HG02852 (cell line): ENCODE measurements around the gene DOCK2.

ENCODE experiments used
- ATAC-seq: cut with Tn5 transposase; IDR thresholded peaks from one replicate; pipeline ENCODE4 v1.9.1; 2021; ENCODE audit warnings: mild to moderate bottlenecking, moderate library complexity; ENCODE audit not compliant: unreplicated experiment

DOCK2 gene

DNA sequence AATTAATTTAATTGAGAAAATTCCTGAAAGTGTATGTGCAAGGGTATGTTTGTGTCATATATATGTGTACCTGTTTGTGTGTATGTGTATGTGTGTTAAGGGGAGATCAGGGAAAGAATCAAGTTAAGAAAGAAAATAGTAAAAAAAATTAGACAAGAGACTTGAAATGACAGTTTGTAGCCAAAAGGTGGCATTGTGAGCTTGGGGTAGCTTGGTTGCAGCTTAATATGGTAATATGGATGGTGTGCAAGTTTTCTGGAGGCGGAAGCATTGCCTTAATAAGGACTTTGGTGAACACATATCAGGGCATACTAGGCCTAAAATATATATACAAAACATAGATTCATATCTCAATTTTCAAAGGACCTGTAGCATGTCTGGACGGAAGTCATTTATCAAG lies 213.3 kb downstream of the DOCK2 start:
- no peak for ATAC-seq

- ATAC-seq = no peak
Measured at GRCh38 chr5:169851321-169851850, 214.3 kb downstream of the DOCK2 start.

DNA sequence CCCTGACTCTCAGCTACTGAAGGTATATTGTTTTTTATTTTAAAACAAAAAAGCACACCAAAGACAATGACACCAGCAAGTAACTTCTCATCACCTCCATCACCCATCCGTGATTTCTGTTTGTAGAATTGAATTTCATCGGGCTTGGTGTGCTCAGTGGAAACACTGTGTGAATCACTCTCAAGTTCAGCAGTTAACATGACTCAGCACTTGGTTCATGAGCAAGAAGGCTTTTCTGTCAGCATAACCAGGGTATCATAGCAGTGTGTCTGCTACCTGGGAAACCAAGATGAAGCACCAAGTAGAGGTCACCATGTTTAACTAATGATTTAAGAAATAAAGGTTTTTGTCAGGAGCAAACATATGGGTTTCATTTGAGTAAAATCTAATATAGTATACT lies 219.5 kb downstream of the DOCK2 start:
- ATAC-seq = no peak

DNA sequence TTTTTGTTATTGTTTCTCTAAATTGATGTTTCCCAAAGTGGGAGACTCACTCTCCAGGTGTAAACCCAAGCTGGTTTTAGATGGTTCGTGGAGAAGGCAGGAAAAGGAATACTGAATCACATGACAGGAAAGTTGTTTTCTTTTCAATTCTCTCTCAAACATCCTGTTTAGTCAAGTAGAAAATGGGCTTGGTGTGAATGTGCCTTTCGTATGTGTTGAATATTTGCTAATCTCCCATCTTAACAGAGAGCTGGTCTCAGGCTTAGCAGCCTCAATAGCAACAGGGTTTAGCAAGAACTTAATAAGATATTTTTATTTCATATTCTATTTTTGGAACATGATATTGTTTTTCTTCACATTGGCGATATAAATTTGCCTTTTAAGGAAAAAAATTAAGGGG lies 223.5 kb downstream of the DOCK2 start:
- ATAC-seq = no peak

- no peak for ATAC-seq
Measured at GRCh38 chr5:169861433-169861832, 224.4 kb downstream of the DOCK2 start.

DNA sequence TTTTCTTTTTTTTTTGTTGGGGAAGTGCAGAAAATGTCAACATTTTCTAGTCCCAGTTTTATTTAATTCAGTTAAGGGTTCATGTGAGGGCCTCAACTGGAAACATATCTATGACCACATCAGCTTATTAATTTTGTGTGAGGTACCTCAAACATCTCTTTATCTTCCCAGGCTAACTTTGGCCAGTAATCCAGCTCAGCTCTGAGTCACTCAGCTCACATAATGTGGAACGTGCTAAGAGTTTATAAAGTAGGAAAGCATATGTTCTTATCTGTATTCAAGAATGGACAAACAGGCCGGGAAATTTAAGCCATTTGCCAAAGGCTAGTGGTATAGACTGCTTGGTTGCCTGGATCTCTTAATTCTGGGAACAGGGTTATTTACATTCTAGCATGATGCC lies 224.9 kb downstream of the DOCK2 start:
- no peak for ATAC-seq

- no peak for ATAC-seq
Measured at GRCh38 chr5:169862391-169862811, 225.3 kb downstream of the DOCK2 start.

- ATAC-seq = no peak
Measured at GRCh38 chr5:169864483-169864882, 227.4 kb downstream of the DOCK2 start.

DNA sequence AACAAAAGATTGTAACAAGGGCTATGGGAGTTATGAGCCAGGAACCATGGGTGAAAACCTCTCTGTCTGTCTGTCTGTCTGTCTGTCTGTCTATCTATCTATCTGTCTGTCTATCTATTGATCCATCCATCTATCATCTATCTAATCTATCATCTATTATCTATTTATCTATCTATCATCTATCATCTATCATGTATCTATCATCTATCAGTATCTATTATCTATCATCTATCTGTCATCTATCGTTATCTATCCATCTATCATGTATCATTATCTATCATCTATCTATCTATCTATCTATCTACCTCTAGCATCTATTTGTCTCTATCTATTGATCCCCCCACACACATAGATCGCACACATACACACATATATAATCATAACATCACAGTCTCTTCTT lies 230.3 kb downstream of the DOCK2 start:
- ATAC-seq = no peak

GRCh38 chr5:169869066-169869465 lies 232.0 kb downstream of the DOCK2 start:
- ATAC-seq = no peak

DNA sequence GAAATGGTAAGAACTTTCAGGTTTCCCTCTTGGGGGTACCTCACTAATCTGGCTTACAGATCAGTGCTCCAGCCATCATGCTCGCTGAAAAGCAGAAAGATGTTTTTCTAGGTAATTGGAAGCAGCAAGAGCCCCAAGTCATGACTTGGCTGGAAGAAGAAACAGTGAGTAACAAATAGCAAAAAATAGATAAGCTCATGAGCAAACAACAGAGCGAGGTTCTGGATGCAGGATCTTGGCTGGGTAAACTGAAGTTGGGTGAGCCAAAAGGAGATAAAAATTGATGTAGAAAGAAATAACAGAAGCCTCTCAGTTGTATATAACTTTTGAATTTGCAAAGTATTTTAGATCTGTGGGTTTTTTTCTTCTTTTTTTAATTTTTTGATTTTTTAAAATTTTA lies 233.1 kb downstream of the DOCK2 start:
- ATAC-seq = no peak

DNA sequence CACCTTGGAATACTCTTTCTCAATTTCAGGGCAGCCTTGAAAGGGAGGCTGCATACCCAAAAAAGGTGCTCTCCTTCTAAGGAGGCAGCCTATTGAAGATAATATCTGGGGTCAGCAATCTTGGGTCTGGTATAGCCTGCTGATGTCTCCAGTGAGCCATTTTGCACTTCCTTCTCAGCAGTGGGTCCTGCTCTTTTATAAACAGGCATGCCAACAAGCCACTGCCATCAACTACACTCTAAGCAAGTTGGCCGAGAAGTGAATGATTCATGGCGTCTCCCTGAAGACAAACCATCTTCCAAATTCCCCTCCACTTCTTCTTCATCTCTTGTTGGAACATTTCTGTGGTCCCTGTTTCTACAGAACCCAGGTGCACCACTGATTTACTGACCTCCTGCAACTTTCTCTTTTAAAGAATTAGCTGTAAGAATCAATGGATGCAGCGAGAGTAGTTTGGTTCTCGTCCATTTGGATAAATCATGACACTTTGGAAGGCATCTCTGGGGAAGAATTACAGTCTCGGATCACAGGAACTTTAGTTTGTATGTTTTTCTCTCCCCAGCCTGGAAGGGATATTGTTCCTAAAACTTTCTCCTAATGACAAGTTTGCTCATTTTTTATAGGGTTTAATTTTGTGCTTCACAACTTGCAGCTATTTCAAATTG lies 234.9 kb downstream of the DOCK2 start:
- no peak for ATAC-seq

GRCh38 chr5:169873642-169874041 lies 236.6 kb downstream of the DOCK2 start:
- no peak for ATAC-seq

DNA sequence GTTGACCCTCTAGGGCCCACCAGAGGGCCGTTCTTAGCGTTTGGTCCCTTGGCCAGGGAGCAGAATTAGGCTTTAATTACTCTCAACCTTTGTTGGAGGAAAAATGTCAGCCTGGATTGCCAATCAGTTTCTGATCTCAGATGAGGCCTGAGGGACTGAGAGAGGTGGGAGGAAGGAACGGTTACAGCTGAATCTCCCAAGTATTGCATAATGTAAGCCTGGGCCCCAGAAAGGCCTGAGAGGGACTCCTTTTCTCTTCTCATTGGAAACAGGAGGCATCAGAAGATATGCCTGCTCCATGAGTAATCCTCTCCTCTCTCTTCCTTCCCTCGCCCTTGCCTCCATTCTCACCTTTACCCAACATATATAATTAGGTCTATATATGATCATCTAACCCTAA lies 237.5 kb downstream of the DOCK2 start:
- ATAC-seq = no peak

- ATAC-seq = no peak
Measured at GRCh38 chr5:169875091-169875728, 238.1 kb downstream of the DOCK2 start.

- ATAC-seq = no peak
Measured at GRCh38 chr5:169875731-169876130, 238.7 kb downstream of the DOCK2 start.

DNA sequence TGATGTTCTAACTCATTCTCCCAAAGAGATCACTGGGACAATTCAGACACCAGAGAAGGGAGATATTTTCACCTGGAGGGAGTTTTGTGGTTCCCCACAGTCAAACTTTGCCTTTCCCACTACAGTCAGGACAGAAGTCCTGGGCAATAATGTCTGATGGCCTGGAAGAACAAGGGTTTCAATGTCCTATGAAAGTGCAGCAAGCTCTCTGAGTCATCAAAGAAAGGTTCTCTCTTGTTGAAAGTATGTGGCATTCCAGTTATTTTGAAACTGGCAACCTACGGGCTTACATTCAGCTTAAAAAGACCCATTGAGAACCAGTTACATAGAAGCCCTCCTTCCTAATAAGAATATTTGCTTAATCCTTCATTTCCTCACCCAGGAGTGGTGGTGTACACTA lies 239.3 kb downstream of the DOCK2 start:
- no peak for ATAC-seq

DNA sequence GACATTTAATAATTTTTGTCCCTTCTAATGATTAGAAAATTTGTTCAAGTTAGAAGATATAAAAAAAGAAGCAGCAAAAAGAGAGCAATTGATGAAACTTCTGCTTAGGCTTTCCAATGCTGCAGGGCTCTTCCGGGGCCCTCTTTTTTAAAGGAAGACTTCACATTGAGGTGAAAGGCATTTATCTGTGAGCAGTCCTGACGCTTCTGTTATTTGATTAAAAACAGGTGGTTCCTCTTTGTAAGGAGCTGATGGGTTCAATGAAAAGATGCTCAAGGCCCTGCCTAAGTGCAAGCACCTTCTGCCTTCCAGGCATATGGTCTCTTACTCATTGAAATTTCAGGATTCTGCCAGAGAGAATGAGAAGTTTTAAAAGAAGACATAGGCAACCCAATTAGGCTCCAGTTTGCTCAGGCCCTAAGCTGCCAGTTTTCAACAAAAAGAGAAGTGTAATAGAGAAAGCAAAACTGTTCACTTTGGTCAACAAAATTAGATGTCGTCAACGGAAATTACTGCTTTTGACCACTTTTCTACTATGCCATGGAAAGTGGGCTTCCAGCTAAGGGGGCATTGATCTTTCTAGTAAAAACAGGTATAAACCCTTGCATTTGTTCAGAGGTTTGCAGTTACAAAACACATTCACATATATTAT lies 243.1 kb downstream of the DOCK2 start:
- ATAC-seq = peak; percentile 66

GRCh38 chr5:169880785-169881184 lies 243.7 kb downstream of the DOCK2 start:
- no peak for ATAC-seq

DNA sequence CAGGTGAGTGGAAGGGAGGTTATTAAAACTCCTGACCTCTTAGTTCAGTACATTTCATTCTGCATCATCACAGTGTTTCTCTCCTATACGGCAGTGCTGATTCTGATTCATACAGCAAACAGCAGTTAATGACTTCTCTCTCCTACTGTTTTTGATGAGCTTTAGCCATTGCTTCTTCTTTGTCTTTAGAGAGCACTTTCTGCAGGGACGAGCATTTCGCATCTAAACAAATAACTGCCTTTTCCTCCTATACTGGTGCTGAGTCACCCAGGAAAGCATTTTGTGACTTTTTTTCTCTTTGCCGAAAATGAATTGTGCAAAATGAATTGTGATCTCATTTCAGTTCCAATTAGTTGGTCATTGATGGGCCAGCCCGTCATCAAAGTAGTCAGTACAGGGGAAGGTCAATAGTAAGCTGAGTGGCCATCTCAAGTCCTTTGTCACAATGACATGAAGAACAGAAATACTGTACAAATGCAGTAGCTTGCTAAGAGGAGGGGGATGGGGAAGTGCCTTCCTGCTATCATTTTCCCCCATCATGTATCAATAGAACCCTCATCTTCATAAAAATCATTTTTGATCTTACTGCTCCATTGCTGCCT lies 244.7 kb downstream of the DOCK2 start:
- no peak for ATAC-seq

- ATAC-seq = no peak
Measured at GRCh38 chr5:169886033-169886432, 249.0 kb downstream of the DOCK2 start.

- ATAC-seq = no peak
Measured at GRCh38 chr5:169886677-169887076, 249.6 kb downstream of the DOCK2 start.
